Keratinocyte (primary cell): ENCODE measurements around the gene LINC00237. TPM values are rescaled to one million over a fixed set of nuclear protein-coding genes. Genes with fewer than 3 reads are reported as not detected.

Source experiments
- DNase-seq: peaks from one replicate; pipeline ENCODE4 v3.0.0-alpha.2; 2011; ENCODE audit warnings: low read depth, missing footprints, low spot score
- FAIRE-seq: peaks from 2 replicates; lab custom pipeline; 2011; peaks lifted over from hg19 to GRCh38; lab: Jason Lieb, UNC
- H2AFZ ChIP-seq: 2 replicates; pipeline ENCODE4 v1.6.0; 2012; ENCODE audit warnings: low read length, control low read depth, inconsistent platforms; ENCODE audit not compliant: control insufficient read depth
- H3K27ac ChIP-seq: 2 replicates; pipeline ENCODE4 v1.5.1; 2011; ENCODE audit warnings: low read length; ENCODE audit not compliant: control insufficient read depth, insufficient read depth
- H3K27me3 ChIP-seq: 3 replicates; pipeline ENCODE4 v1.6.0; 2011; ENCODE audit warnings: low read length; ENCODE audit not compliant: control insufficient read depth, insufficient read depth; ENCODE audit errors: extremely low read depth
- H3K36me3 ChIP-seq, 2 experiments: 2 replicates in 1 of 2; 3 replicates in 1 of 2; pipeline ENCODE4 v1.5.1; 2011; ENCODE audit warnings: low read length in 2 of 2, mild to moderate bottlenecking in 1 of 2; ENCODE audit not compliant: control insufficient read depth in 2 of 2, insufficient read depth in 2 of 2; ENCODE audit errors: extremely low read depth in 1 of 2
- H3K4me1 ChIP-seq: 3 replicates; pipeline ENCODE4 v1.5.1; 2011; ENCODE audit warnings: low read length; ENCODE audit not compliant: control insufficient read depth, insufficient read depth; ENCODE audit errors: extremely low read depth
- H3K4me2 ChIP-seq: 3 replicates; pipeline ENCODE4 v1.6.0; 2011; ENCODE audit warnings: low read depth, low read length; ENCODE audit not compliant: control insufficient read depth, insufficient read depth; ENCODE audit errors: extremely low read depth
- H3K4me3 ChIP-seq, 3 experiments: fragments of 200-600 bp in 1 of 3; sonication (generic) in 1 of 3; 2 replicates in 2 of 3; 3 replicates in 1 of 3; pipeline ENCODE4 v1.5.1; 2011 to 2016; ENCODE audit warnings: low read length in 3 of 3, mild to moderate bottlenecking in 3 of 3, control low read depth in 2 of 3, inconsistent platforms in 1 of 3, low read depth in 1 of 3, mixed read lengths in 1 of 3, mixed run types in 1 of 3, moderate library complexity in 1 of 3; ENCODE audit not compliant: control insufficient read depth in 2 of 3, insufficient read depth in 2 of 3; ENCODE audit errors: extremely low read depth in 1 of 3
- H3K79me2 ChIP-seq: 2 replicates; pipeline ENCODE4 v1.6.0; 2012; ENCODE audit warnings: low read length; ENCODE audit not compliant: control insufficient read depth, insufficient read depth
- H3K9ac ChIP-seq: 3 replicates; pipeline ENCODE4 v1.6.0; 2011; ENCODE audit warnings: low read length; ENCODE audit not compliant: control insufficient read depth, insufficient read depth; ENCODE audit errors: extremely low read depth
- H3K9me1 ChIP-seq: 3 replicates; pipeline ENCODE4 v1.6.0; 2011; ENCODE audit warnings: low read length; ENCODE audit not compliant: control insufficient read depth, insufficient read depth; ENCODE audit errors: extremely low read depth
- H3K9me3 ChIP-seq: 2 replicates; pipeline ENCODE4 v1.5.1; 2012; ENCODE audit warnings: low read depth, low read length; ENCODE audit not compliant: control insufficient read depth
- H4K20me1 ChIP-seq: 3 replicates; pipeline ENCODE4 v1.6.0; 2011; ENCODE audit warnings: low read length; ENCODE audit not compliant: control insufficient read depth, insufficient read depth; ENCODE audit errors: extremely low read depth
- CTCF ChIP-seq, 3 experiments: IDR thresholded peaks in 1 of 3; conservative IDR thresholded peaks in 1 of 3; optimal IDR thresholded peaks in 1 of 3; 2 replicates in 2 of 3; 3 replicates in 1 of 3; pipeline versions ENCODE3 to v1.5.1; 2011; ENCODE audit warnings: low read length in 3 of 3, mild to moderate bottlenecking in 3 of 3, moderate library complexity in 2 of 3, control low read depth in 1 of 3, inconsistent platforms in 1 of 3; ENCODE audit not compliant: insufficient read depth in 2 of 3; ENCODE audit errors: extremely low read depth in 1 of 3
- EZH2 ChIP-seq: IDR thresholded peaks from one replicate; pipeline ENCODE4 v1.6.1; 2012; ENCODE audit warnings: inconsistent platforms, mild to moderate bottlenecking, low read length, moderate library complexity
- dilution Hi-C: fragments of 300-500 bp; cut with MboI; formaldehyde crosslinking; loops from one replicate; pipeline ENCODE4 v1.7.0; 2020; ENCODE audit warnings: low sequenced_read_pairs; ENCODE audit not compliant: extremely low pct_ligation_motif_present
- polyA plus RNA-seq, 5 experiments: library from polyadenylated mRNA; depleted of rRNA in 3 of 5; stranded (reverse) in 3 of 5; stranded (forward) in 1 of 5; unstranded in 1 of 5; fragments of >200 nt; gene quantifications; 1 replicate in 1 of 5; 2 replicates in 3 of 5; 3 replicates in 1 of 5; pipeline versions ENCODE4 v1.2.1 to v1.2.3, GENCODE V29; 2011 to 2012; ENCODE audit warnings: missing spikeins in 2 of 5, low read depth in 1 of 5, low replicate concordance in 1 of 5

Gene LINC00237
- polyA plus RNA-seq, 1 donor (not counting 4 experiments of a cell fraction or from before 2014, with no cell fraction given), result not detected

- Histone ChIP-seq H3K4me3 (no peak overlapping the region), H3K9me1 (no peaks in the 10 kb centered on the region), H3K27ac (no peak overlapping the region), H3K36me3 (no peaks in the 10 kb centered on the region), H2AFZ (no peak overlapping the region), H3K27me3 (no peaks in the 10 kb centered on the region), H3K4me2 (no peak overlapping the region), H3K9ac (no peak overlapping the region), H3K79me2 (no peaks in the 10 kb centered on the region), H3K4me1 (no peaks in the 10 kb centered on the region), H3K9me3 (no peaks in the 10 kb centered on the region), H4K20me1 (no peaks in the 10 kb centered on the region)
- TF ChIP-seq CTCF (optimal IDR thresholded peaks at IDR 0.05 in 1 of 3, IDR thresholded peaks at IDR 0.05 in 1 of 3, conservative IDR thresholded peaks at IDR 0.05 in 1 of 3; ENCODE audit: extremely low read depth in 1 of 3, insufficient read depth in 2 of 3, low read length in 3 of 3), result no peak
- TF ChIP-seq EZH2, result no peak
- DNase-seq, result no peak
- dilution Hi-C loops, result no loop called here
- FAIRE-seq, result no peak
Observed at GRCh38 chr20:21139881-21140566, 33.9 kb upstream of the LINC00237 start.

GRCh38 chr20:21137078-21137477, 30.9 kb upstream of the LINC00237 start:
- Histone ChIP-seq H3K9me1 (no peaks in the 10 kb centered on the region), H3K27me3 (no peaks in the 10 kb centered on the region), H3K9me3 (no peaks in the 10 kb centered on the region), H3K79me2 (no peaks in the 10 kb centered on the region), H4K20me1 (no peaks in the 10 kb centered on the region), H3K4me1 (no peaks in the 10 kb centered on the region), H3K4me3 (no peak overlapping the region), H3K9ac (no peak overlapping the region), H3K27ac (no peak overlapping the region), H2AFZ (no peak overlapping the region), H3K36me3 (no peaks in the 10 kb centered on the region), H3K4me2 (no peak overlapping the region)
- dilution Hi-C loops, result no loop called here
- DNase-seq (no peak), FAIRE-seq (no peak)
- no peak for TF ChIP-seq EZH2
- TF ChIP-seq CTCF (optimal IDR thresholded peaks at IDR 0.05 in 1 of 3, IDR thresholded peaks at IDR 0.05 in 1 of 3, conservative IDR thresholded peaks at IDR 0.05 in 1 of 3; ENCODE audit: extremely low read depth in 1 of 3, insufficient read depth in 2 of 3, low read length in 3 of 3), result no peak
